ENCODE measurements around the gene GNAQ. TPM values are rescaled to one million over a fixed set of nuclear protein-coding genes. Genes with fewer than 3 reads are reported as not detected.

GNAQ gene
- total and polyA plus RNA-seq, 4 donors: 6.8 to 19.6 (median 12.6) TPM

- H3K4me1 ChIP-seq (ENCODE audit: control insufficient read depth in 4 of 4, insufficient read depth in 4 of 4, low read length in 3 of 4): no peaks in the 10 kb centered on the region
- H3K27ac ChIP-seq (ENCODE audit: low read depth in 1 of 2, low read length in 2 of 2): no peak overlapping the region
- H3K9me3 ChIP-seq (ENCODE audit: control insufficient read depth in 4 of 4, low read length in 3 of 4): no peaks in the 10 kb centered on the region
- no peaks in the 10 kb centered on the region for H3K27me3 ChIP-seq (ENCODE audit: control insufficient read depth in 4 of 4, insufficient read depth in 4 of 4, low read length in 3 of 4)
- WGBS: 85% methylated on average over 1 of the region's 1 CpG
- DNase-seq (ENCODE audit: low spot score): no peak
- H3K9ac ChIP-seq (ENCODE audit: low read depth in 1 of 2, low read length in 2 of 2): no peak overlapping the region
- TF ChIP-seq RAD21 (IDR thresholded peaks at IDR 0.05) (no peak), NR2F2 (IDR thresholded peaks at IDR 0.05) (no peak), EGR1 (IDR thresholded peaks at IDR 0.05; ENCODE audit: low read depth in 2 of 2) (no peak), SP1 (IDR thresholded peaks at IDR 0.05) (no peak), FOXA1 (IDR thresholded peaks at IDR 0.05) (no peak), HNF4A (conservative IDR thresholded peaks at IDR 0.05) (no peak), TAF1 (conservative IDR thresholded peaks at IDR 0.05) (no peak), RXRA (IDR thresholded peaks at IDR 0.05) (no peak), YY1 (IDR thresholded peaks at IDR 0.05) (no peak), JUND (IDR thresholded peaks at IDR 0.05) (no peak), HNF4G (IDR thresholded peaks at IDR 0.05) (no peak)
- TF ChIP-seq, protein P1, sequence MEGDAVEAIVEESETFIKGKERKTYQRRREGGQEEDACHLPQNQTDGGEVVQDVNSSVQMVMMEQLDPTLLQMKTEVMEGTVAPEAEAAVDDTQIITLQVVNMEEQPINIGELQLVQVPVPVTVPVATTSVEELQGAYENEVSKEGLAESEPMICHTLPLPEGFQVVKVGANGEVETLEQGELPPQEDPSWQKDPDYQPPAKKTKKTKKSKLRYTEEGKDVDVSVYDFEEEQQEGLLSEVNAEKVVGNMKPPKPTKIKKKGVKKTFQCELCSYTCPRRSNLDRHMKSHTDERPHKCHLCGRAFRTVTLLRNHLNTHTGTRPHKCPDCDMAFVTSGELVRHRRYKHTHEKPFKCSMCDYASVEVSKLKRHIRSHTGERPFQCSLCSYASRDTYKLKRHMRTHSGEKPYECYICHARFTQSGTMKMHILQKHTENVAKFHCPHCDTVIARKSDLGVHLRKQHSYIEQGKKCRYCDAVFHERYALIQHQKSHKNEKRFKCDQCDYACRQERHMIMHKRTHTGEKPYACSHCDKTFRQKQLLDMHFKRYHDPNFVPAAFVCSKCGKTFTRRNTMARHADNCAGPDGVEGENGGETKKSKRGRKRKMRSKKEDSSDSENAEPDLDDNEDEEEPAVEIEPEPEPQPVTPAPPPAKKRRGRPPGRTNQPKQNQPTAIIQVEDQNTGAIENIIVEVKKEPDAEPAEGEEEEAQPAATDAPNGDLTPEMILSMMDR (IDR thresholded peaks at IDR 0.05; ENCODE audit: low read depth, low read length, missing input control): no peak
- TF ChIP-seq, protein P2, sequence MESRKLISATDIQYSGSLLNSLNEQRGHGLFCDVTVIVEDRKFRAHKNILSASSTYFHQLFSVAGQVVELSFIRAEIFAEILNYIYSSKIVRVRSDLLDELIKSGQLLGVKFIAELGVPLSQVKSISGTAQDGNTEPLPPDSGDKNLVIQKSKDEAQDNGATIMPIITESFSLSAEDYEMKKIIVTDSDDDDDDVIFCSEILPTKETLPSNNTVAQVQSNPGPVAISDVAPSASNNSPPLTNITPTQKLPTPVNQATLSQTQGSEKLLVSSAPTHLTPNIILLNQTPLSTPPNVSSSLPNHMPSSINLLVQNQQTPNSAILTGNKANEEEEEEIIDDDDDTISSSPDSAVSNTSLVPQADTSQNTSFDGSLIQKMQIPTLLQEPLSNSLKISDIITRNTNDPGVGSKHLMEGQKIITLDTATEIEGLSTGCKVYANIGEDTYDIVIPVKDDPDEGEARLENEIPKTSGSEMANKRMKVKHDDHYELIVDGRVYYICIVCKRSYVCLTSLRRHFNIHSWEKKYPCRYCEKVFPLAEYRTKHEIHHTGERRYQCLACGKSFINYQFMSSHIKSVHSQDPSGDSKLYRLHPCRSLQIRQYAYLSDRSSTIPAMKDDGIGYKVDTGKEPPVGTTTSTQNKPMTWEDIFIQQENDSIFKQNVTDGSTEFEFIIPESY (IDR thresholded peaks at IDR 0.05): no peak
- TF ChIP-seq, protein P3, sequence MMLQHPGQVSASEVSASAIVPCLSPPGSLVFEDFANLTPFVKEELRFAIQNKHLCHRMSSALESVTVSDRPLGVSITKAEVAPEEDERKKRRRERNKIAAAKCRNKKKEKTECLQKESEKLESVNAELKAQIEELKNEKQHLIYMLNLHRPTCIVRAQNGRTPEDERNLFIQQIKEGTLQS (IDR thresholded peaks at IDR 0.05): no peak
- H3K36me3 ChIP-seq (ENCODE audit: control insufficient read depth in 4 of 4, insufficient read depth in 3 of 4, low read depth in 1 of 4, low read length in 3 of 4): no peaks in the 10 kb centered on the region
- no peak overlapping the region for H3K4me3 ChIP-seq (ENCODE audit: low read depth in 1 of 3, low read length in 3 of 3)
These were observed 323.4 kb downstream of the GNAQ start for GRCh38 chr9:77708064-77708815.

- Histone ChIP-seq H3K27ac (ENCODE audit: low read depth in 1 of 2, low read length in 2 of 2) (no peak overlapping the region), H3K4me1 (ENCODE audit: control insufficient read depth in 4 of 4, insufficient read depth in 4 of 4, low read length in 3 of 4) (no peaks in the 10 kb centered on the region), H3K9me3 (ENCODE audit: control insufficient read depth in 4 of 4, low read length in 3 of 4) (no peaks in the 10 kb centered on the region), H3K4me3 (ENCODE audit: low read depth in 1 of 3, low read length in 3 of 3) (no peak overlapping the region), H3K27me3 (ENCODE audit: control insufficient read depth in 4 of 4, insufficient read depth in 4 of 4, low read length in 3 of 4) (no peaks in the 10 kb centered on the region), H3K9ac (ENCODE audit: low read depth in 1 of 2, low read length in 2 of 2) (no peak overlapping the region), H3K36me3 (ENCODE audit: control insufficient read depth in 4 of 4, insufficient read depth in 3 of 4, low read depth in 1 of 4, low read length in 3 of 4) (no peaks in the 10 kb centered on the region)
- 87% methylated on average over 6 of the region's 6 CpGs for WGBS
- no peak for DNase-seq (ENCODE audit: low spot score)
- TF ChIP-seq HNF4G (IDR thresholded peaks at IDR 0.05): no peak
- no peak for TF ChIP-seq YY1 (IDR thresholded peaks at IDR 0.05)
- no peak for TF ChIP-seq FOXA1 (IDR thresholded peaks at IDR 0.05)
- TF ChIP-seq JUND (IDR thresholded peaks at IDR 0.05): peak in 1 of 2 donors; percentile 31
These were observed 324.1 kb downstream of the GNAQ start for GRCh38 chr9:77707383-77708063.
